ENCODE measurements around the gene ZNF276. TPM values are rescaled to one million over a fixed set of nuclear protein-coding genes. Genes with fewer than 3 reads are reported as not detected.

The ZNF276 gene
- total RNA-seq, 1 experiment from 2014 or later, result 18.6 TPM

DNA sequence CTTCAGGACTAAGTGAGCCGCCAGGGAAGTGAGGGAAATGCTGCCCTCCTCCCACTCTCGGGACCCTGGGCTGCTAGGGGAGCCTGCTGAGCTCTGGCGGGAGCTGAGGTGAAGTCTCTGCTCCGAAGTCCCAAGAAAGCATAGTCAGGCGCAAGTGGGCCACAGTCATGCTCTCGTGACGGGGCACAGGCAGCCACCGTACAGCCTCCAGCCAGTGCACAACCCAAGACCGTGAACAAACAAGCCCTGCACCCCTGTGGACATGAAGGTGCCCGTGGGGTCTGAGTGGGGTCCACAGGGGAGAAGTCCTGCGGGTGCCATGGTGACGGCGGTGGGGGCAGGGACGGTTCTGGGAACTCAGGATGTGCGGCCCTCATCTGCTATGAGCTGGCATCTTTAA, 24.7 kb downstream of the ZNF276 start:
- no CpG with 5 or more reads among the region's 15 CpGs for WGBS (ENCODE audit: extremely low coverage, insufficient read length, low lambda C conversion rate)
- peaks cover 43 to 92% (median 82%) of the 10 kb centered on the region in 3 experiments; a peak in 6 of 7 replicates for H3K36me3 Mint-ChIP-seq (ENCODE audit: insufficient read depth in 1 of 3, low read depth in 3 of 3)

More for the DNA sequence above, 24.7 kb downstream of the ZNF276 start:
- Histone ChIP-seq H2BK120ac (ENCODE audit: low read depth, low read length, poor library complexity, severe bottlenecking) (no peak overlapping the region), H2AK5ac (ENCODE audit: insufficient read length, low read length) (no peak overlapping the region), H3K9me3 (ENCODE audit: control insufficient read depth, low read depth, low read length) (no peaks in the 10 kb centered on the region), H2AFZ (ENCODE audit: low read length) (no peak overlapping the region), H3K79me1 (ENCODE audit: insufficient read depth, low read depth, low read length, poor library complexity, severe bottlenecking) (no peaks in the 10 kb centered on the region), H3T11ph (ENCODE audit: low read length) (no peak overlapping the region), H3K79me2 (ENCODE audit: insufficient read depth, low read length) (no peaks in the 10 kb centered on the region), H2BK12ac (ENCODE audit: insufficient read length, low read depth, low read length) (no peak overlapping the region), H3K14ac (ENCODE audit: insufficient read depth, low read length) (no peak overlapping the region), H3K4me1 (ENCODE audit: insufficient read depth, low read length) (no peaks in the 10 kb centered on the region), H3K23me2 (ENCODE audit: insufficient read length, low read depth, low read length, poor library complexity, severe bottlenecking) (no peaks in the 10 kb centered on the region), H4K8ac (replicated peaks; ENCODE audit: insufficient read length, low read depth, low read length) (no peak overlapping the region), H2BK15ac (ENCODE audit: low read depth, low read length) (no peak overlapping the region), H3K27ac (ENCODE audit: insufficient read length, low read depth, low read length) (no peak overlapping the region), H3K27me3 (ENCODE audit: insufficient read depth, low read length) (no peaks in the 10 kb centered on the region), H3K9ac (ENCODE audit: extremely low read depth, insufficient read length, low read length) (no peak overlapping the region), H4K20me1 (ENCODE audit: control insufficient read depth, insufficient read depth, insufficient read length) (peaks cover 2% of the 10 kb centered on the region), H2BK20ac (ENCODE audit: low read depth, low read length, poor library complexity, severe bottlenecking) (no peak overlapping the region), H2BK5ac (ENCODE audit: insufficient read length, low read length) (no peak overlapping the region), H4K5ac (ENCODE audit: insufficient read length, low read depth, low read length) (no peak overlapping the region), H3K23ac (ENCODE audit: insufficient read length, low read depth, low read length) (no peak overlapping the region), H3K4ac (ENCODE audit: low read depth, low read length) (no peak overlapping the region), H3K4me2 (ENCODE audit: insufficient read depth, insufficient read length, low read length) (no peak overlapping the region), H4K91ac (ENCODE audit: insufficient read length, low read depth, low read length) (no peak overlapping the region), H3K56ac (ENCODE audit: insufficient read length, low read depth, low read length) (no peak overlapping the region), H3K18ac (ENCODE audit: insufficient read length, low read depth, low read length) (no peak overlapping the region)
- Mint-ChIP-seq H3K4me3 (no peak overlapping the region), H3K27ac (no peak overlapping the region), H3K4me1 (no peaks in the 10 kb centered on the region), H3K27me3 (ENCODE audit: low read depth) (no peaks in the 10 kb centered on the region), H3K9me3 (no peaks in the 10 kb centered on the region)
- no peak for DNase-seq
- TF ChIP-seq, protein P1, sequence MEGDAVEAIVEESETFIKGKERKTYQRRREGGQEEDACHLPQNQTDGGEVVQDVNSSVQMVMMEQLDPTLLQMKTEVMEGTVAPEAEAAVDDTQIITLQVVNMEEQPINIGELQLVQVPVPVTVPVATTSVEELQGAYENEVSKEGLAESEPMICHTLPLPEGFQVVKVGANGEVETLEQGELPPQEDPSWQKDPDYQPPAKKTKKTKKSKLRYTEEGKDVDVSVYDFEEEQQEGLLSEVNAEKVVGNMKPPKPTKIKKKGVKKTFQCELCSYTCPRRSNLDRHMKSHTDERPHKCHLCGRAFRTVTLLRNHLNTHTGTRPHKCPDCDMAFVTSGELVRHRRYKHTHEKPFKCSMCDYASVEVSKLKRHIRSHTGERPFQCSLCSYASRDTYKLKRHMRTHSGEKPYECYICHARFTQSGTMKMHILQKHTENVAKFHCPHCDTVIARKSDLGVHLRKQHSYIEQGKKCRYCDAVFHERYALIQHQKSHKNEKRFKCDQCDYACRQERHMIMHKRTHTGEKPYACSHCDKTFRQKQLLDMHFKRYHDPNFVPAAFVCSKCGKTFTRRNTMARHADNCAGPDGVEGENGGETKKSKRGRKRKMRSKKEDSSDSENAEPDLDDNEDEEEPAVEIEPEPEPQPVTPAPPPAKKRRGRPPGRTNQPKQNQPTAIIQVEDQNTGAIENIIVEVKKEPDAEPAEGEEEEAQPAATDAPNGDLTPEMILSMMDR (conservative IDR thresholded peaks at IDR 0.05), result no peak

Data from H9 (cell line).